HepG2 (cell line): ENCODE results near the gene AGXT. TPM values are rescaled to one million over a fixed set of nuclear protein-coding genes. Genes with fewer than 3 reads are reported as not detected.

Source experiments
- ATAC-seq: fragments of 200-7000 bp; cut with Tn5 transposase; 3 replicates; pipeline ENCODE4 v1.9.1; 2020; ENCODE audit warnings: mild to moderate bottlenecking, moderate library complexity
- BruUV-seq: library from RNA; stranded (reverse); fragments of 400-500 nt; replicated peaks from 2 replicates; lab custom pipeline; 2021; lab: Mats Ljungman, UMichigan
- CTCF ChIA-PET: fragments of 300-600 bp; formaldehyde crosslinking; extraction: SDS; loops from one replicate; lab custom pipeline; 2021; ENCODE audit warnings: low total read pairs, inconsistent platforms, low intra/inter-chr PET ratio; lab: Yijun Ruan, JAX
- POLR2A ChIA-PET: fragments of 350-600 bp; sonication (Branson Sonifier 250); formaldehyde crosslinking; loops from one replicate; lab custom pipeline; 2020; ENCODE audit warnings: antibody characterized with exemption, inconsistent platforms; lab: Yijun Ruan, JAX
- DNase-seq: peaks from one replicate; pipeline ENCODE4 v3.0.0-alpha.2; 2015; ENCODE audit warnings: low spot score
- FAIRE-seq: peaks from 3 replicates; lab custom pipeline; 2011; peaks lifted over from hg19 to GRCh38; lab: Jason Lieb, UNC
- H2AFZ ChIP-seq: one replicate; pipeline ENCODE4 v1.6.1; 2011; ENCODE audit warnings: low read length, inconsistent platforms
- H3K27ac ChIP-seq: fragments of 300-600 bp; 3 replicates; pipeline ENCODE4 v1.8.0; 2011; ENCODE audit warnings: mixed run types, mild to moderate bottlenecking, mixed read lengths, low read length, inconsistent platforms; ENCODE audit not compliant: insufficient read depth; ENCODE audit errors: extremely low read length
- H3K27me3 ChIP-seq, 2 experiments: fragments of 200-600 bp in 1 of 2; 2 replicates in 1 of 2; 3 replicates in 1 of 2; pipeline versions ENCODE4 v1.6.0 to v1.8.0; 2011; ENCODE audit warnings: low read length in 2 of 2, mild to moderate bottlenecking in 2 of 2, moderate library complexity in 2 of 2, inconsistent platforms in 1 of 2; ENCODE audit not compliant: insufficient read depth in 2 of 2, control insufficient read depth in 1 of 2
- H3K36me3 ChIP-seq, 2 experiments: fragments of 200-600 bp in 1 of 2; replicated peaks in 1 of 2; 2 replicates in 1 of 2; 3 replicates in 1 of 2; pipeline versions ENCODE4 v1.5.1 to v1.8.0; 2011; ENCODE audit warnings: low read length in 2 of 2, inconsistent platforms in 1 of 2; ENCODE audit not compliant: insufficient read depth in 2 of 2, control insufficient read depth in 1 of 2
- H3K4me1 ChIP-seq: 2 replicates; pipeline ENCODE4 v1.5.1; 2012; ENCODE audit warnings: low read length, inconsistent platforms; ENCODE audit not compliant: insufficient read depth
- H3K4me2 ChIP-seq: 2 replicates; pipeline ENCODE4 v1.6.0; 2011; ENCODE audit warnings: low read depth, low read length, inconsistent platforms
- H3K4me3 ChIP-seq, 3 experiments: fragments of 200-600 bp in 1 of 3; sonication (generic), shearing (Covaris generic) in 1 of 3; replicated peaks in 1 of 3; 2 replicates each; pipeline ENCODE4 v1.5.1; 2011 to 2016; ENCODE audit warnings: low read length in 3 of 3, inconsistent platforms in 2 of 3, low read depth in 2 of 3, mild to moderate bottlenecking in 2 of 3, control low read depth in 1 of 3, mixed read lengths in 1 of 3; ENCODE audit not compliant: insufficient read depth in 1 of 3
- H3K79me2 ChIP-seq: one replicate; pipeline ENCODE4 v1.6.1; 2011; ENCODE audit warnings: low read length, inconsistent platforms; ENCODE audit not compliant: insufficient read depth
- H3K9ac ChIP-seq: 2 replicates; pipeline ENCODE4 v1.6.0; 2011; ENCODE audit warnings: mild to moderate bottlenecking, low read depth, low read length, inconsistent platforms; ENCODE audit not compliant: insufficient read depth
- H3K9me3 ChIP-seq: 2 replicates; pipeline ENCODE4 v1.5.1; 2012; ENCODE audit warnings: mild to moderate bottlenecking, low read length
- H4K20me1 ChIP-seq: 2 replicates; pipeline ENCODE4 v1.6.0; 2011; ENCODE audit warnings: inconsistent platforms, mild to moderate bottlenecking, low read length, moderate library complexity; ENCODE audit not compliant: insufficient read depth
- ATF5 ChIP-seq: sonication (generic); formaldehyde crosslinking; IDR thresholded peaks from 2 replicates; pipeline ENCODE4 v1.4.0; 2020; ENCODE audit warnings: mild to moderate bottlenecking, low read depth, missing genetic modification reagents
- BATF2 ChIP-seq: sonication (generic); formaldehyde crosslinking; IDR thresholded peaks from 2 replicates; pipeline ENCODE4 v1.8.0; 2022; ENCODE audit warnings: mild to moderate bottlenecking, missing genetic modification reagents, moderate library complexity
- CCAR2 ChIP-seq: fragments of 200-400 bp; formaldehyde crosslinking; optimal IDR thresholded peaks from 2 replicates; pipeline ENCODE3; 2018; ENCODE audit warnings: low read depth, mild to moderate bottlenecking, low read length, moderate library complexity
- JUNB ChIP-seq: sonication (generic); formaldehyde crosslinking; IDR thresholded peaks from 2 replicates; pipeline ENCODE4 v1.8.0; 2022; ENCODE audit warnings: missing genetic modification reagents, mild to moderate bottlenecking, borderline replicate concordance
- MBNL3 ChIP-seq: fragments of 250-450 bp; sonication (Bioruptor Pico); conservative IDR thresholded peaks from 2 replicates; pipeline ENCODE4 v1.8.0; 2022; ENCODE audit warnings: mild to moderate bottlenecking, inconsistent platforms
- PRDM15 ChIP-seq: sonication (generic); formaldehyde crosslinking; IDR thresholded peaks from 2 replicates; pipeline ENCODE4 v1.4.0; 2020; ENCODE audit warnings: missing genetic modification reagents
- SKI ChIP-seq: fragments of 450-650 bp; IDR thresholded peaks from one replicate; pipeline ENCODE4 v1.6.1; 2018; ENCODE audit warnings: mild to moderate bottlenecking; ENCODE audit not compliant: partially characterized antibody
- ZNF282 ChIP-seq: fragments of 450-650 bp; IDR thresholded peaks from 2 replicates; pipeline ENCODE4 v1.6.1; 2018; ENCODE audit not compliant: partially characterized antibody
- ZNF441 ChIP-seq: sonication (generic); formaldehyde crosslinking; IDR thresholded peaks from 2 replicates; pipeline ENCODE4 v1.7.0; 2021; ENCODE audit warnings: missing genetic modification reagents, borderline replicate concordance
- WGBS: methylation state at CpG from one replicate; pipeline ENCODE4 v1.1.6; 2017; ENCODE audit warnings: low lambda C conversion rate; 5-methylcytosine and 5-hydroxymethylcytosine counted together
- in situ Hi-C: cut with HindIII; loops from 2 replicates; pipeline ENCODE4 v1.10.0; 2017; ENCODE audit warnings: low pct_unique_long_range_greater_than_20kb; ENCODE audit not compliant: extremely low pct_ligation_motif_present
- intact Hi-C: fragments of 100-400 bp; cut with micrococcal nuclease; formaldehyde crosslinking; loops from one replicate; pipeline ENCODE4 v1.10.0; 2022; ENCODE audit not compliant: unreplicated experiment
- polyA plus RNA-seq, 8 experiments: library from polyadenylated mRNA; depleted of rRNA in 3 of 8; stranded (reverse) in 7 of 8; unstranded in 1 of 8; fragments of >200 nt; fragmentation: Illumina TruSeq in 4 of 8; extraction: Trizol in 4 of 8; gene quantifications; 2 replicates each; pipeline versions ENCODE4 v1.2.1 to v1.2.3, GENCODE V29; 2011 to 2016; ENCODE audit warnings: low read depth in 4 of 8, missing spikeins in 1 of 8, mixed read lengths in 1 of 8; ENCODE audit not compliant: insufficient read depth in 1 of 8
- total RNA-seq, 5 experiments: library from RNA; depleted of rRNA; stranded (reverse); fragments of >200 nt; fragmentation: Illumina TruSeq; extraction: Trizol; gene quantifications; 2 replicates each; pipeline ENCODE4 v1.2.3, GENCODE V29; 2016; ENCODE audit warnings: low read depth in 1 of 5

AGXT gene
- total and polyA plus RNA-seq, 2 of the 13 experiments (the other 11 are each of a cell fraction or from before 2014, with no cell fraction given) = 41.9 to 96.1 TPM

DNA sequence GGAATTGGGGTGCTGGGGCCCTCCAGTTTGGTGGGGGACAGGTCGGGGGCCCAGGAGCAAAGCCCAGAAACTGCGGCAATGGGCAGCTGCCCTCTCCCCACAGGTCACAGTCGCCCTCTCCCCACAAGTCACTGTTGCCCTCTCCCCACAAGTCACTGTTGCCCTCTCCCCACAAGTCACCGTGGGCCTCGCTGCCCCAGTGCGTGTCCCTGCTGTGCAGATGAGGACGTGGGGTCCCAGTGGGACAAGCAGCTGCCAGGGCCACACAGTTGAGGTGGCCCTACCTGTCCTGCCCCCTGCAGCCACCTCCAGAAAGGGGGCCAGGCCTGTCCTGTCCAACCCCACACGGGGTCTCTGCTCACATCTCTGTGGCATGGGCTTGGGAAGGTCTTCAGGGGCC is 13.0 kb upstream of the AGXT start:
- Histone ChIP-seq H3K4me2 (no peak overlapping the region), H3K79me2 (no peaks in the 10 kb centered on the region), H4K20me1 (no peaks in the 10 kb centered on the region), H3K36me3 (no peaks in the 10 kb centered on the region), H3K27ac (no peak overlapping the region), H3K9ac (no peak overlapping the region), H2AFZ (no peak overlapping the region), H3K9me3 (no peaks in the 10 kb centered on the region), H3K4me3 (no peak overlapping the region), H3K27me3 (peaks cover 3 to 24% of the 10 kb centered on the region in 2 experiments; a peak in 3 of 5 replicates), H3K4me1 (peaks cover 41% of the 10 kb centered on the region)
- BruUV-seq = no TSS peak
- ChIA-PET POLR2A (no interaction called here), CTCF (interaction anchor here (2.8 kb wide), 1 partner anchor 59 kb away, joined by 25 read pairs; no protein-coding TSS in a partner anchor)
- intact Hi-C loops = loop anchor here (1.0 to 10.0 kb wide), 4 partner anchors 47 to 369 kb away; no protein-coding TSS in a partner anchor
- FAIRE-seq (no peak), ATAC-seq (no peak), DNase-seq (no peak)
- 70% methylated on average over 7 of the region's 8 CpGs for WGBS
- in situ Hi-C loops = loop anchor here (5.0 to 25.0 kb wide), 2 partner anchors 47 to 782 kb away; partner anchors contain the start of genes ATG4B and THAP4
- TF ChIP-seq BATF2 (CRISPR knock-in tag) (no peak), ZNF282 (no peak), ZNF441 (CRISPR knock-in tag) (no peak)

- no peak for FAIRE-seq
- peaks cover 3 to 23% of the 10 kb centered on the region in 2 experiments; a peak in 3 of 5 replicates for H3K27me3 ChIP-seq
- H4K20me1 ChIP-seq = no peaks in the 10 kb centered on the region
- H3K9me3 ChIP-seq = no peaks in the 10 kb centered on the region
- POLR2A ChIA-PET = interaction anchor here (1.1 to 3.0 kb wide), 12 partner anchors 12 to 368 kb away, joined by 3 to 83 read pairs (median 8); partner anchors contain the start of genes AGXT, MAB21L4, PASK and PPP1R7
- peak overlapping the region in 2 of 3 experiments; percentile 9 to 63; a peak in 3 of 6 replicates for H3K4me3 ChIP-seq
- CTCF ChIA-PET = interaction anchor here (0.6 to 2.8 kb wide), 6 partner anchors 18 to 134 kb away, joined by 3 to 25 read pairs (median 7); no protein-coding TSS in a partner anchor
- H3K4me1 ChIP-seq = peaks cover 46% of the 10 kb centered on the region
- peak overlapping the region; percentile 62 for H3K9ac ChIP-seq
- BruUV-seq = no TSS peak
- in situ Hi-C loops = loop anchor here (5.0 to 25.0 kb wide), 2 partner anchors 46 to 781 kb away; partner anchors contain the start of genes ATG4B and THAP4
- H3K27ac ChIP-seq = peak overlapping the region; percentile 88
- peak; percentile 86 for ATAC-seq
- H2AFZ ChIP-seq = no peak overlapping the region
- H3K4me2 ChIP-seq = peak overlapping the region; percentile 90
- H3K79me2 ChIP-seq = no peaks in the 10 kb centered on the region
- WGBS = 0% methylated on average over 5 of the region's 21 CpGs
- peak; percentile 87 for DNase-seq
- intact Hi-C loops = loop anchor here (1.0 to 10.0 kb wide), 4 partner anchors 46 to 368 kb away; no protein-coding TSS in a partner anchor
- no peaks in the 10 kb centered on the region for H3K36me3 ChIP-seq
- TF ChIP-seq SKI (peak; percentile 38), CCAR2 (no peak), ATF5 (CRISPR knock-in tag) (0 out of 2 replicates have a peak, but pooled peaks have one; percentile 21), MBNL3 (no peak), PRDM15 (CRISPR knock-in tag) (no peak), JUNB (no peak)
These were observed 12.3 kb upstream of the AGXT start for GRCh38 chr2:240856151-240856980.
